Loucy (cell line): ENCODE measurements around the gene MCC.

Source experiments
- H2AFZ ChIP-seq: fragments of 200-600 bp; sonication (generic); 2 replicates; pipeline ENCODE4 v1.6.0; 2016; ENCODE audit warnings: antibody characterized with exemption, mild to moderate bottlenecking, low read length, moderate library complexity
- H3F3A ChIP-seq: fragments of 200-600 bp; 2 replicates; pipeline ENCODE4 v1.6.0; 2016; ENCODE audit warnings: antibody characterized with exemption, low read depth, mild to moderate bottlenecking
- H3K27me3 ChIP-seq: fragments of 200-600 bp; sonication (generic); 2 replicates; pipeline ENCODE4 v1.6.1; 2014; ENCODE audit warnings: low read length, mild to moderate bottlenecking; ENCODE audit not compliant: insufficient read depth, poor library complexity, severe bottlenecking
- H3K36me3 ChIP-seq: fragments of 200-600 bp; sonication (generic); 2 replicates; pipeline ENCODE4 v1.6.1; 2016; ENCODE audit warnings: low read length; ENCODE audit not compliant: insufficient read depth
- H3K4me1 ChIP-seq: fragments of 200-600 bp; sonication (generic); 2 replicates; pipeline ENCODE4 v1.5.1; 2014; ENCODE audit warnings: low read length, mild to moderate bottlenecking; ENCODE audit not compliant: insufficient read depth, poor library complexity, severe bottlenecking
- H3K4me2 ChIP-seq: fragments of 200-600 bp; sonication (generic); 2 replicates; pipeline ENCODE4 v1.6.0; 2014; ENCODE audit warnings: antibody characterized with exemption, low read length, low read depth, mild to moderate bottlenecking; ENCODE audit not compliant: poor library complexity, severe bottlenecking
- H3K4me3 ChIP-seq: fragments of 200-600 bp; sonication (generic); 2 replicates; pipeline ENCODE4 v1.5.1; 2014; ENCODE audit warnings: low read length, mild to moderate bottlenecking, mixed read lengths; ENCODE audit not compliant: poor library complexity, severe bottlenecking
- H3K79me2 ChIP-seq: fragments of 200-600 bp; sonication (generic); 2 replicates; pipeline ENCODE4 v1.6.1; 2014; ENCODE audit warnings: low read length; ENCODE audit not compliant: insufficient read depth
- H3K9ac ChIP-seq: fragments of 200-600 bp; sonication (generic); 2 replicates; pipeline ENCODE4 v1.6.0; 2014; ENCODE audit warnings: mild to moderate bottlenecking, low read depth, low read length, moderate library complexity; ENCODE audit not compliant: poor library complexity, severe bottlenecking
- H3K9me2 ChIP-seq: fragments of 200-600 bp; sonication (generic); replicated peaks from 2 replicates; pipeline ENCODE4 v1.6.1; 2016; ENCODE audit warnings: low read depth, low read length, mixed read lengths
- H3K9me3 ChIP-seq: fragments of 200-600 bp; sonication (generic); 2 replicates; pipeline ENCODE4 v1.6.1; 2014; ENCODE audit warnings: mild to moderate bottlenecking, antibody characterized with exemption, low read length, low read depth; ENCODE audit not compliant: insufficient read depth
- H4K20me1 ChIP-seq: fragments of 200-600 bp; sonication (generic); 2 replicates; pipeline ENCODE4 v1.6.0; 2014; ENCODE audit warnings: antibody characterized with exemption, low read length, mild to moderate bottlenecking; ENCODE audit not compliant: insufficient read depth, poor library complexity, severe bottlenecking
- CTCF ChIP-seq: fragments of 200-600 bp; sonication (generic); conservative IDR thresholded peaks from 2 replicates; pipeline ENCODE4 v1.5.1; 2014; ENCODE audit warnings: mild to moderate bottlenecking, antibody characterized with exemption, low read length
- EZH2phosphoT487 ChIP-seq: fragments of 200-600 bp; IDR thresholded peaks from 2 replicates; pipeline ENCODE4 v1.6.1; 2018; ENCODE audit warnings: antibody characterized with exemption, mild to moderate bottlenecking, moderate library complexity, borderline replicate concordance

Gene MCC

GRCh38 chr5:113259034-113259433 is 229.2 kb downstream of the MCC start:
- Histone ChIP-seq H4K20me1 (no peaks in the 10 kb centered on the region), H3K9ac (no peak overlapping the region), H3K4me3 (no peak overlapping the region), H3K4me1 (no peaks in the 10 kb centered on the region), H3K4me2 (no peak overlapping the region), H3K9me3 (no peaks in the 10 kb centered on the region), H2AFZ (no peak overlapping the region), H3K27me3 (no peaks in the 10 kb centered on the region), H3K9me2 (no peaks in the 10 kb centered on the region), H3K36me3 (no peaks in the 10 kb centered on the region), H3F3A (no peaks in the 10 kb centered on the region), H3K79me2 (no peaks in the 10 kb centered on the region)
- TF ChIP-seq CTCF (no peak), EZH2phosphoT487 (no peak)

GRCh38 chr5:113257545-113257944 is 230.7 kb downstream of the MCC start:
- no peaks in the 10 kb centered on the region for H3F3A ChIP-seq
- H3K9me2 ChIP-seq: no peaks in the 10 kb centered on the region
- no peak overlapping the region for H3K4me3 ChIP-seq
- TF ChIP-seq EZH2phosphoT487 (no peak), CTCF (no peak)
- H4K20me1 ChIP-seq: no peaks in the 10 kb centered on the region
- H3K79me2 ChIP-seq: no peaks in the 10 kb centered on the region
- no peaks in the 10 kb centered on the region for H3K36me3 ChIP-seq
- no peaks in the 10 kb centered on the region for H3K9me3 ChIP-seq
- no peak overlapping the region for H3K9ac ChIP-seq
- no peak overlapping the region for H3K4me2 ChIP-seq
- H3K4me1 ChIP-seq: no peaks in the 10 kb centered on the region
- no peaks in the 10 kb centered on the region for H3K27me3 ChIP-seq
- no peak overlapping the region for H2AFZ ChIP-seq

DNA sequence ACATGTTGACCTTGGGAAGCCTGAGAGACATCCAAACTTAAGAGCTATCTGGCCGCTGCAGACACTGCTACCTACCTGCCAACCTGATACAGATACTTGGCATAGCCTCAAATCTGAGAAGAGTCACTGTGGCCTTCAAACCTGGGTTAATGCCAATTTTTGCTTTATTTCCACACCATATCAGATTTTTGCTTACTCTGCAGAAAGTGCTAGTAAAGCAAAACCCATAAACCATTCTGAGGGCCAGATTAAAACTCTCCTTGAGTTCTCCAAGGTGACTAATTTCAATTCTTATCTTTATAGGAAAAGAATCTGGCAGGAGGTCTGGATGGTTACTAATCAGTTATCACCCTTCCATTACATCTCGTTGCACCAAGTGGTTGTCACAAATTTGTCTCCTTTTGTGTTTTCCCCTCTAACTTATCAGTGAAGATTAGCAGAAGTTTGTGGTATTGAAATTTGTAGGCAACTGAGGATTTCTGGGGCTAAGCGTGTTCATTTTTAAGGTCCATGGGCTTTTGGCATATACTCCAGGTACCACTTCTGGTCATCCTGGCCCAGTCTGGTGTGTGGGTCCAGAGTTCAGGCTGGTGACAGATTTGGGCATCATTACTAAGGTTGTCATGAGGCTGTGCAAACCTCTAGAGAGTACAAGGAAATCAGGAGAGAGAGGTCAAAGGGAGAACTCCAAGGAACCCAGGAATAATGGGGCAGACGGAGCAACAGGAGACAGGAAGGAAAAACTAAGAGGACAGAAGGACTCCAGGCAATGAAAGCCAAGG is 231.4 kb downstream of the MCC start:
- no peak overlapping the region for H3K9ac ChIP-seq
- H3K4me2 ChIP-seq: no peak overlapping the region
- H4K20me1 ChIP-seq: no peaks in the 10 kb centered on the region
- no peaks in the 10 kb centered on the region for H3K79me2 ChIP-seq
- no peaks in the 10 kb centered on the region for H3F3A ChIP-seq
- no peaks in the 10 kb centered on the region for H3K9me3 ChIP-seq
- H3K4me3 ChIP-seq: no peak overlapping the region
- no peaks in the 10 kb centered on the region for H3K4me1 ChIP-seq
- no peaks in the 10 kb centered on the region for H3K27me3 ChIP-seq
- no peak for TF ChIP-seq CTCF
- no peak for TF ChIP-seq EZH2phosphoT487
- no peaks in the 10 kb centered on the region for H3K36me3 ChIP-seq
- no peak overlapping the region for H2AFZ ChIP-seq
- no peaks in the 10 kb centered on the region for H3K9me2 ChIP-seq
